GM18508 (cell line): ENCODE measurements around the gene STK32B.
"Not testable (repeated sequence)": the region's sequence is repeated elsewhere in the genome, so short reads cannot be mapped to it uniquely, and the experiment has no call there.

ENCODE experiments used
- ATAC-seq: cut with Tn5 transposase; IDR thresholded peaks from one replicate; pipeline ENCODE4 v1.9.1; 2021; ENCODE audit warnings: moderate number of reproducible peaks; ENCODE audit not compliant: insufficient read depth, unreplicated experiment

The STK32B gene

GRCh38 chr4:5237086-5237660 is 185.9 kb downstream of the STK32B start:
- ATAC-seq: no peak

DNA sequence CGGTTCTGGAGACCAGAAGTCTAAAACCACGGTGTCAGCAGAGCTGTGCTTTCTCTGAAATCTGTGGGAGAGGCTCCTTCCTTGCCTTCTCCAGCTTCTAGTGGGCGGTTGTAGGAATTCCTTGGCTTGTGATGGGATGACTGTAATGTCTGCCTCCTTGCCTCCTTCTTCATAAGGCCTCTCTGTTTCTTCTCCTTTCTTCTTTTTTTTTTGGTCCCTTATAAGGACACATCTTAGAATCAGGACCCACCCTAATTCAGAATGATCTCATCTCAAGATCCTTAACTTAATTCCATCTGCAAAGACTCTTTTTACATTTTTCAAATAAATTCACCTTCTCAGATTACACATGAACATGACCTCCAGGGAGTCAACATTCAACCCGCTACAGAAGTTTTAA is 186.9 kb downstream of the STK32B start:
- no peak for ATAC-seq

DNA sequence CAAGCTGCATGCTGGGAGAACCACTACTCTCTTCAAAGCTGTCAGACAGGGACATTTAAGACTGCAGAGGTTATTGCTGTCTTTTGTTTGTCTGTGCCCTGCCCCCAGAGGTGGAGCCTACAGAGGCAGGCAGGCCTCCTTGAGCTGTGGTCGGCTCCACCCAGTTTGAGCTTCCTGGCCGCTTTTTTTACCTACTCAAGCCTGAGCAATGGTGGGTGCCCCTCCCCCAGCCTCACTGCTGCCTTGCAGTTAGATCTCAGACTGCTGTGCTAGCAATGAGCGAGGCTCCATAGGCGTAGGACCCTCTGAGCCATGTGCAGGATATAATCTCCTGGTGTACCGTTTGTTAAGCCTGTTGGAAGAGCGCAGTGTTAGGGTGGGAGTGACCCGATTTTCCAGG is 195.8 kb downstream of the STK32B start:
- not testable (repeated sequence) for ATAC-seq

GRCh38 chr4:5247735-5248134 is 196.5 kb downstream of the STK32B start:
- no peak for ATAC-seq

GRCh38 chr4:5249727-5250126 is 198.4 kb downstream of the STK32B start:
- no peak for ATAC-seq

- not testable (repeated sequence) for ATAC-seq
Observed at GRCh38 chr4:5250536-5250935, 199.3 kb downstream of the STK32B start.

- ATAC-seq: no peak
Observed at GRCh38 chr4:5256421-5256820, 205.1 kb downstream of the STK32B start.

GRCh38 chr4:5257086-5257485 is 205.8 kb downstream of the STK32B start:
- no peak for ATAC-seq

DNA sequence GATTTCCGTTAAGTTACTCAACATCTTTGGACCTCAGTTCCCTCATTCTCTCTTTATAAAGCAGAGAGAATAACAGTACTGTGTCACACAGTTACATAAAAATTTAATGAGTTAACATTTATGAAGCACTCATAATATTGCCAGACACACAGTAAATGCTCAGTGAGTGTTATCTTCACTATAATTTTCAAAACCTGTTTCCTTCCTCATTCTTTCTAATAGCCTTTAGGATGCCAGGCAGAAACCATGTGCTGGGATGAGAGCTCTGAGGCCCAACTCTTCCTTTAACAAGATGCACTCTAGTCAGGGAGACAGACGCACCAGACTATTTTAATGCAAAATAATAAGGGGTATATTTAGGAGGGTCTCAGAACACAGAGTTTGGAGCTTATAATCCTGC is 208.2 kb downstream of the STK32B start:
- ATAC-seq: no peak

DNA sequence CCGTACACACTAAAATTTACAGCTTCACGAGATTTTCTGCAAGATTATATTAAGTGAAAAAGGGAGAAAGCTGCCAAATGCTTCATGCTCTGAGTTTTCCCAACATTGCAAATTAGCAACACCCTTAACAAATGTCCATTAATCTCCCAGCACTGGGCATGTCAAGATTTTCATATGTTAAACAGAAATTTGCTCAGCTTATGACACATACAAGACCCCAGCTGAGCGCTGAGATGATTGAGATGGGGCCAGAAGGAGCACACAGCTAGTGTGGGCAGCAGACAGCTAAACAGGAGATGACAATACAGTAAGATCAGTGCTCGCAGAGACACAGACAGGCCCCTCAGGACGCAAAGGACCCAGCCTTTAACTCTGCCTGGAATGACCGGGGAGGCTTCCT is 208.8 kb downstream of the STK32B start:
- no peak for ATAC-seq

DNA sequence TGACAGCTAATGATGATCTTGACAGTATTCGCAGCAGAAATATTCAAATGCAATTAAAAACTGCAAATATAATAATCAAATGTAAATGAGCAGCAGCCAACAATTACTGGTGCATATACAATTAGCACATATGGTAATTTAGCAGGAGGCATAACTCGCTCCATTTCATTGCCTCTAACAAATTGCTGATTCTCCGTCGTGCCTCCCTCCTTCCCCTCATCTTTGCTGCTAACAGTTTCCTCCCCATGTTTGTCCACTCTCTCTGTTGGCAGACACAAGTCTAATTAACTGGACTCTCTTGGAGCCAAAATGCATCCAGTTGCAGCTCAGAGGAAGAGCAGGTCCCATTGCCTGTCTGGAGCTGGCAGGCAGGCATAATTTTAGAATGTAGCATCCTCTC is 210.6 kb downstream of the STK32B start:
- no peak for ATAC-seq

GRCh38 chr4:5266991-5267390 is 215.7 kb downstream of the STK32B start:
- ATAC-seq: no peak

DNA sequence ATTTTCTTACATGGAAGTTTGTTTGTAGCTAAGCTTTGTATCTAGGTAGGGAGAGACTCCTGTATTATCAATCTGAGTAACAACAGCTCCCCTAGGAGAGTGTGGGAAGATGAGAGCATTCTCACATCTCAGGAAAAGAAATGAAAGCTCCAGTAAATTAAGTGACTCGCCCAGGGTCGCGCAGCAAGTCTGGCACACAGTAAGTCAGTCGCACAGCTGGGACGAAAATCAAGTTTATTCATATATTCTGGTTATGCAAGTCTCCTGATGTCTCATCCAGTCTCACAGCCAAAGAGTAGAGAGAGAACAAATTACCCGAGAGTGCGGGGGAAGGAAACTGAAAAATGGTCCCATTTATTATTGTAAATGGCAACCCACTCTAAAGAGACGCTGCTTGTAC is 216.1 kb downstream of the STK32B start:
- ATAC-seq: no peak

DNA sequence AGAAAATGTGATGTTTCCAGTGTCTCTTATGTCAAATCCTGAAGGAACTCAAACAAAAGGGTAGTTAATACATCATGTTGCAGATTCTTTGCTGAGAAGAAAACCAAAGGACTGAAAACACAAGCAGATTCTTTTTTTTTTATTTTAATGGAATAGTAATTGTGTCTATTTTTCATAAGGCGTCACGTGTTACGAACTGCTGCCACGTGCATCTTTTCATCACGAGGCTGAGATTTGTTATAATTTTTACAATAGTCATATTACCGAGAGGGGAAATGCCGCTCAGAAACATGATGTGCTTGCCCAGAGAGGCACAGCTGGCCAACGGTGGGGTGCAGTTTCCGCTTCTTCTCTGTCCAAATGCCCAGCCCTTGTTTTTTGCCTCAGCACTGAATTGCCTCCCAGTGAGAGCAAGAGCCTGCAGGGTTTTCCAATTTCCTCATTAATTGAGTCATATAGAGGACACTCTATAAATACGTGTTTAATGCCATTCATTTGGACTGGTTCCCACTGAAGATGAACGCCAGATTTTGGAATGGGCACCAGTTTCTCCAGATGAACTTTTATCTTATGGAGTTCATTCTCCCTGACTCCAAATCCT is 225.3 kb downstream of the STK32B start:
- no peak for ATAC-seq

DNA sequence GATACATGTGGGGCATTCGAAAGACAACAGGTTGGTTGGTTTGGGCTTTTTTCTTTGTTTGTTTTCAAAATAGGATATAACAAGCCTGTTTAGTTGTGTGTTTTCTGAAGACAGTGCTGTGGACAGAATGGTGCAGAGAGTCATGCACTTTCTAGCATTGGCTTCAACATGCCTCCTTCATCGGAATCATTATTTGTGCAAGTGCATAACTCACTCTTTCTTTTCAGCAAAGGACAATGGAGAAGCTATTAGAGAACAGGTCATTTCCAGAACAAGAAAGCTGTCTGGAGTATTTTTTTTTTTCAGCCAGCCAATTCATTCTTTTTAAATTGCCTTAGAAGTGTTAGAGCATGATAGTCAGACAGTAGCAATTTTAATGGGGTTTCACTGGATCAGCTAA is 225.8 kb downstream of the STK32B start:
- no peak for ATAC-seq

- no peak for ATAC-seq
Observed at GRCh38 chr4:5278213-5278612, 226.9 kb downstream of the STK32B start.

DNA sequence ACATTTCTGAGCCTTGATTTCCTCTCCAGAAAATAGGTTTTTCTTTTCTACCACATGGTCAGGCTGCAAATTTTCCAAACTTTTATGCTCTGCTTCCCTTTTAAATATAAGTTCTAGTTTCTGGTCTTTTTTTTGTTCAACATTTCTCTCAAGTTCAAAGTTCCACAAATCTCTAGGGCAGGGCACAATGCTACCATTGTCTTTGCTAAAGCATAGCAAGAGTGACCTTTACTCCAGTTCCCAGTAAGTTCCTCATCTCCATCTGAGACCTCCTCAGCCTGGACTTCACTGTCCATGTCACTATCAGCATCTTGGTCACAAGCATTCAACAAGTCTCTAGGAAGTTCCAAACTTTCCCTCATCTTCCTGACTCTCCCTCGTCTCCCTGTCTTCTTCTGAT is 228.8 kb downstream of the STK32B start:
- ATAC-seq: not testable (repeated sequence)

- no peak for ATAC-seq
Observed at GRCh38 chr4:5280828-5281227, 229.5 kb downstream of the STK32B start.

GRCh38 chr4:5283837-5284236 is 232.6 kb downstream of the STK32B start:
- no peak for ATAC-seq

DNA sequence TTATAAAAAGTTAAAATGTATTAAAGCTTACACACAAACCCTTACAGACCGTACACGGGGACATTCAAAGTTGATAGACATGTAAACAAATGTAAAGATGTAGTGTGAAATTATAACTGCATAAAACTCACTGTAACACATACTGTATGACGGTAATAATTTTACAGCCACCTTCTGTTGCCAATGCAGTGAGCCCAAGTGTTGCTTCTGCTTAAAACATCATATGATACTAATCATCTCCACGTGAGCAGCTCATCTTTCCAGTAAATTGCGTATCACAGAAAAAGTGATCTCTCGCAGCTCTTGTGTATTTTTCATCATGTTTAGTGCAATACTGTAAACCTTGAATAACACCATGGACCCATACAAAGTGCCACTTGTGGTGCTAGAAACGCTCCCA is 233.2 kb downstream of the STK32B start:
- ATAC-seq: no peak

GRCh38 chr4:5292101-5292500 is 240.8 kb downstream of the STK32B start:
- no peak for ATAC-seq

- ATAC-seq: not testable (repeated sequence)
Observed at GRCh38 chr4:5298000-5298787, 246.9 kb downstream of the STK32B start.
